Heart left ventricle (tissue), 13 donors: Measurements from ENCODE around the gene VSIG8.

Source experiments
- POLR2A ChIP-seq, 2 donors: fragments of 450-650 bp; IDR thresholded peaks; one replicate each; pipeline ENCODE4 v1.6.1; 2017; ENCODE audit warnings: antibody characterized with exemption in 2 of 2, mild to moderate bottlenecking in 2 of 2, moderate library complexity in 2 of 2
- TF ChIP-seq, protein P1 (sequence below), 12 donors: fragments of 200-600 bp; sonication (generic) in 4 of 12; IDR thresholded peaks; one replicate each; pipeline versions ENCODE4 v1.5.0 to v1.8.0; 2018 to 2022; ENCODE audit warnings: antibody characterized with exemption in 12 of 12, mild to moderate bottlenecking in 5 of 12
- donor health status: ischemic (EF 13 %, LVEDD 7.1; RV severe dilation, severe dysfunction).
- donor health status: DM: no; HTN: yes; CAD: no.
- donor health status: DM: no; HTN: no; CAD: no.
- donor health status: ischemic (EF 25% LVEDD 6.9; RV normal size, moderate dysfunction).
- donor health status: ischemic (EF 25% LVEDD 5.7; RV mildly dilated, moderate dysfunction).
- donor health status: ischemic (EF 35%, LVEDD 5.7; RV mildly dilated, moderate dysfunction).
- donor health status: nonischemic (EF 11% LVEDD 7.7; RV severe dilation, severe dysfunction).
- donor health status: DM: yes; HTN: yes; CAD: no.
- donor health status: PGD.
- donor health status: ischemic (EF 29% LVEDD 5.4; RV normal size, mild dysfunction).
- donor health status: nonischemic (EF 23%, LVEDD 6.1; RV moderate dilation, normal function).

DNA sequence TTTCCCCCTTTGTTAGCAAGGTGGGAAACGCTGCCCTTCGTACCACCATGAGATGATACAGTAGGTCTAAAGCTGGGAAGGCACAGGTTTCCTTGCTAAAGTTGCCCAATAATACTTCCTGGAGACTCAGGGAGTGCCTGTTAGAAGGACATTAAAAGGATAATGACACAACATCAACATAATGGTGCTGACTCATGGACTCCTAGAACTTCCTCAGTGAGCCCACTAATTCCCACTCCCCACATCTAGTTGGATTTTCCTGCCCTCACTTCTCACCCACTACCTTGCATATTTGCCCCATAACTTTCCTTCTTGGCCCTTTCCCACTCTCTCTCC, 20.0 kb upstream of the VSIG8 start:
- TF ChIP-seq, protein P1, sequence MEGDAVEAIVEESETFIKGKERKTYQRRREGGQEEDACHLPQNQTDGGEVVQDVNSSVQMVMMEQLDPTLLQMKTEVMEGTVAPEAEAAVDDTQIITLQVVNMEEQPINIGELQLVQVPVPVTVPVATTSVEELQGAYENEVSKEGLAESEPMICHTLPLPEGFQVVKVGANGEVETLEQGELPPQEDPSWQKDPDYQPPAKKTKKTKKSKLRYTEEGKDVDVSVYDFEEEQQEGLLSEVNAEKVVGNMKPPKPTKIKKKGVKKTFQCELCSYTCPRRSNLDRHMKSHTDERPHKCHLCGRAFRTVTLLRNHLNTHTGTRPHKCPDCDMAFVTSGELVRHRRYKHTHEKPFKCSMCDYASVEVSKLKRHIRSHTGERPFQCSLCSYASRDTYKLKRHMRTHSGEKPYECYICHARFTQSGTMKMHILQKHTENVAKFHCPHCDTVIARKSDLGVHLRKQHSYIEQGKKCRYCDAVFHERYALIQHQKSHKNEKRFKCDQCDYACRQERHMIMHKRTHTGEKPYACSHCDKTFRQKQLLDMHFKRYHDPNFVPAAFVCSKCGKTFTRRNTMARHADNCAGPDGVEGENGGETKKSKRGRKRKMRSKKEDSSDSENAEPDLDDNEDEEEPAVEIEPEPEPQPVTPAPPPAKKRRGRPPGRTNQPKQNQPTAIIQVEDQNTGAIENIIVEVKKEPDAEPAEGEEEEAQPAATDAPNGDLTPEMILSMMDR (IDR thresholded peaks at IDR 0.05), result no peak
- no peak for TF ChIP-seq POLR2A (IDR thresholded peaks at IDR 0.05)
